Endothelial cell (in vitro differentiated cells): ENCODE data around the gene SMIM14. TPM values are rescaled to one million over a fixed set of nuclear protein-coding genes. Genes with fewer than 3 reads are reported as not detected.

Experiments used
- DNase-seq: peaks from one replicate; pipeline ENCODE4 v3.0.0; 2021; ENCODE audit warnings: low spot score
- H3K27ac Mint-ChIP-seq: one replicate; pipeline ENCODE4 v1.8.0; 2021; ENCODE audit warnings: mixed read lengths, inconsistent platforms; ENCODE audit not compliant: unreplicated experiment
- H3K27me3 Mint-ChIP-seq: one replicate; pipeline ENCODE4 v1.8.0; 2021; ENCODE audit warnings: mild to moderate bottlenecking, moderate library complexity, mixed read lengths, inconsistent platforms; ENCODE audit not compliant: unreplicated experiment
- H3K36me3 Mint-ChIP-seq: one replicate; pipeline ENCODE4 v1.8.0; 2021; ENCODE audit warnings: mild to moderate bottlenecking, low read depth, mixed read lengths, inconsistent platforms; ENCODE audit not compliant: unreplicated experiment
- H3K4me1 Mint-ChIP-seq: one replicate; pipeline ENCODE4 v1.8.0; 2021; ENCODE audit warnings: mild to moderate bottlenecking, mixed read lengths, inconsistent platforms; ENCODE audit not compliant: unreplicated experiment
- H3K4me3 Mint-ChIP-seq: one replicate; pipeline ENCODE4 v1.8.0; 2021; ENCODE audit warnings: mild to moderate bottlenecking, mixed read lengths, inconsistent platforms; ENCODE audit not compliant: unreplicated experiment
- H3K9me3 Mint-ChIP-seq: one replicate; pipeline ENCODE4 v1.8.0; 2021; ENCODE audit warnings: mixed read lengths, inconsistent platforms; ENCODE audit not compliant: unreplicated experiment
- CTCF ChIP-seq: fragments of 200-600 bp; sonication (generic); IDR thresholded peaks from one replicate; pipeline ENCODE4 v1.5.0; 2021; ENCODE audit warnings: antibody characterized with exemption; ENCODE audit not compliant: unreplicated experiment
- total RNA-seq: library from RNA; stranded (reverse); fragmentation: NEBNext Ultra II Directional; extraction: Animal tissue kit (Norgen Biotek cat#: 25700); gene quantifications from one replicate; pipeline ENCODE4 v1.2.1, GENCODE V29; 2021; ENCODE audit not compliant: unreplicated experiment

SMIM14 gene
- total RNA-seq, 1 donor from 2014 or later, result 19.4 TPM

GRCh38 chr4:39649639-39650265 lies 11.1 kb upstream of the SMIM14 start:
- no peaks in the 10 kb centered on the region for H3K36me3 Mint-ChIP-seq
- no peaks in the 10 kb centered on the region for H3K9me3 Mint-ChIP-seq
- DNase-seq, result no peak
- H3K4me1 Mint-ChIP-seq, result no peaks in the 10 kb centered on the region
- no peaks in the 10 kb centered on the region for H3K27me3 Mint-ChIP-seq
- no peak overlapping the region for H3K4me3 Mint-ChIP-seq
- no peak overlapping the region for H3K27ac Mint-ChIP-seq
- TF ChIP-seq CTCF, result no peak

- Mint-ChIP-seq H3K27ac (no peak overlapping the region), H3K9me3 (no peaks in the 10 kb centered on the region), H3K4me1 (no peaks in the 10 kb centered on the region), H3K4me3 (no peak overlapping the region), H3K27me3 (no peaks in the 10 kb centered on the region), H3K36me3 (no peaks in the 10 kb centered on the region)
- no peak for DNase-seq
- no peak for TF ChIP-seq CTCF
These were observed 10.3 kb upstream of the SMIM14 start for GRCh38 chr4:39648827-39649558.

GRCh38 chr4:39648213-39648612 lies 9.5 kb upstream of the SMIM14 start:
- DNase-seq, result no peak
- Mint-ChIP-seq H3K4me3 (no peak overlapping the region), H3K9me3 (no peaks in the 10 kb centered on the region), H3K27ac (no peak overlapping the region), H3K36me3 (no peaks in the 10 kb centered on the region), H3K4me1 (no peaks in the 10 kb centered on the region), H3K27me3 (no peaks in the 10 kb centered on the region)
- TF ChIP-seq CTCF, result no peak

DNA sequence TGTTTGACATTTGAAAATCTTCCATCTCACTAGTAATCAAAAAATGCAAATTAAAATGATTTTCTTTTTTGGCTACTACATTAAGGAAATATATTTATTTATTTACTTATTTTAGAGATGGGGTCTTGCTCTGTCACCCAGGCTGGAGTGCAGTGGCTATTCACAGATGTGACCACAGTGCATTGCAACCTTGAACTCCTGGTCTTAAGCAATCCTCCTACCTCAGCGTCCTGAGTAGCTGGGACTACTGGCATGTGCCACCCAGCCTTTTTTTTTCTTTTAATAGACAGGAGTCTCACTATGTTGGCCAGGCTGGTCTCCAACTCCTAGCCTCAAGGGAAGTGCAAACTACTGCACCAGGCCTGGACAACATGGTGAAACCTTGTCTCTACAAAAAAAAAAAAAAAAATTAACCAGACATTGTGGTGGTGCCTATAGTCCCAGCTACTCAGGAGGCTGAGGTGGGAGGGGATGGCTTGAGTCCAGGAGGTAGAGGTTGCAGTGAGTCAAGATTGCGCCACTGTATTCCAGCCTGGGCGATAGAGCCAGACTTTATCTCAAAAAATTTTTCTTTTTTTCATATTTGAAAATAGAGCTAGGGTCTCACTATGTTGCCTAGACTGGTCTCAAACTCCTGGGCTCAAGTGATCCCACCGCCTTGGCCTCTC lies 4.4 kb upstream of the SMIM14 start:
- no peak for DNase-seq
- TF ChIP-seq CTCF, result no peak
- no peaks in the 10 kb centered on the region for H3K36me3 Mint-ChIP-seq
- no peak overlapping the region for H3K4me3 Mint-ChIP-seq
- no peaks in the 10 kb centered on the region for H3K9me3 Mint-ChIP-seq
- peaks cover 9% of the 10 kb centered on the region for H3K4me1 Mint-ChIP-seq
- H3K27me3 Mint-ChIP-seq, result no peaks in the 10 kb centered on the region
- H3K27ac Mint-ChIP-seq, result no peak overlapping the region

DNA sequence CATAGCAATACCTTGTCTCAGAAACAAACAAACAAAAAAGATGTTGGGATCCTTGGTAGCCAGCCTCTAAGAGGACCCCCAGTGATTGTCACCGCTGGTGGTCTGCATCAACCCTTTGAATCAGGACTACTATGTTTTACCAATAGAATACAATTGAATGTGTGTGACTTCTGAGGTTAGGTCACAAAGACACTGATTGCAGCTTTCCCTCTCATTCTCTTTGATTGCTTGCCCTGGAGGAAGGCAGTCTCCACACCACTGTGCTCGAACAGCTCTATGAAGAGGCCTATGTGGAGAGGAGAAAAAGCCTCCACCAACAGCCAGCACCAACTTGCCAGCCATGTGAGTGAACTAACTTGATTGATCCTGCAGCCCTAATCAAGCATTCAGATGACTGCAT lies 2.8 kb upstream of the SMIM14 start:
- no peaks in the 10 kb centered on the region for H3K36me3 Mint-ChIP-seq
- DNase-seq, result no peak
- peaks cover 15% of the 10 kb centered on the region for H3K4me1 Mint-ChIP-seq
- H3K9me3 Mint-ChIP-seq, result no peaks in the 10 kb centered on the region
- no peak overlapping the region for H3K27ac Mint-ChIP-seq
- H3K4me3 Mint-ChIP-seq, result no peak overlapping the region
- H3K27me3 Mint-ChIP-seq, result peaks cover 5% of the 10 kb centered on the region
- no peak for TF ChIP-seq CTCF
